ENCODE results near the gene TM9SF3. TPM values are rescaled to one million over a fixed set of nuclear protein-coding genes. Genes with fewer than 3 reads are reported as not detected.

TM9SF3 gene
- total RNA-seq, 1 experiment from 2014 or later: 75.2 TPM

- Histone ChIP-seq H3K4me1 (replicated peaks; ENCODE audit: insufficient read depth) (no peaks in the 10 kb centered on the region), H4K20me1 (ENCODE audit: insufficient read depth) (no peaks in the 10 kb centered on the region)
- CTCF ChIA-PET: no interaction called here
Measured at GRCh38 chr10:96468845-96469244, 118.0 kb downstream of the TM9SF3 start.

More at GRCh38 chr10:96468845-96469244, 118.0 kb downstream of the TM9SF3 start:
- no peaks in the 10 kb centered on the region for H3F3A ChIP-seq (ENCODE audit: insufficient read depth, low read depth)
- H3K36me3 ChIP-seq (ENCODE audit: low read depth): no peaks in the 10 kb centered on the region
- POLR2A ChIA-PET (ENCODE audit: unreplicated experiment): no interaction called here
- TF ChIP-seq EZH2 (IDR thresholded peaks at IDR 0.05; ENCODE audit: low read depth) (no peak), CTCF (conservative IDR thresholded peaks at IDR 0.05) (no peak)
- intact Hi-C loops (cut with micrococcal nuclease; ENCODE audit: unreplicated experiment): no loop called here
- H3K9me3 ChIP-seq (ENCODE audit: insufficient read depth, low read depth): no peaks in the 10 kb centered on the region
- BruUV-seq (replicated peaks): no TSS peak
- no peaks in the 10 kb centered on the region for H3K9me2 ChIP-seq (ENCODE audit: insufficient read depth)
- H3K4me2 ChIP-seq: no peak overlapping the region
- H3K79me2 ChIP-seq (ENCODE audit: low read depth): no peaks in the 10 kb centered on the region
- H3K27me3 ChIP-seq (ENCODE audit: insufficient read depth, low read depth): 0 out of 2 replicates have a peak, but pooled peaks cover 2% of the 10 kb centered on the region
- DNase-seq: no peak
- H3K4me3 ChIP-seq: no peak overlapping the region
- no peak overlapping the region for H2AFZ ChIP-seq
- no peak overlapping the region for H3K27ac ChIP-seq

Other genes with a start within 250 kb of the TM9SF3 start
- gene OPALIN, start 228.0 kb downstream of the TM9SF3 start, total RNA-seq (2021): not detected in 2 replicates
- 0.15 TPM in 1 of 2 replicates, not detected in the other for gene TLL2, start 73.1 kb downstream of the TM9SF3 start, total RNA-seq (2021)
- gene PIK3AP1, start 133.5 kb upstream of the TM9SF3 start, total RNA-seq (2021): 1.1 and 1.7 TPM in 2 replicates
- 28.1 and 36.4 TPM in 2 replicates for gene LCOR, start 245.3 kb upstream of the TM9SF3 start, total RNA-seq (2021)